ENCODE measurements around the gene RGP1. TPM values are rescaled to one million over a fixed set of nuclear protein-coding genes. Genes with fewer than 3 reads are reported as not detected.
A peak's percentile ranks its signal among the peaks of the same experiment; 100 is the strongest.

The RGP1 gene
- total RNA-seq, 1 donor: 17.7 TPM

- no peak for TF ChIP-seq CTCF (IDR thresholded peaks at IDR 0.05; ENCODE audit: insufficient read depth, low read depth, low read length)
- peak; percentile 88 for DNase-seq (ENCODE audit: low read depth)
- peak overlapping the region; percentile 88 for H3K4me3 ChIP-seq (ENCODE audit: low read depth, low read length)
Observed at GRCh38 chr9:35728041-35728971, 20.8 kb upstream of the RGP1 start.

GRCh38 chr9:35729101-35729500 lies 20.0 kb upstream of the RGP1 start:
- DNase-seq (ENCODE audit: low read depth): no peak
- peak overlapping the region; percentile 88 for H3K4me3 ChIP-seq (ENCODE audit: low read depth, low read length)
- TF ChIP-seq CTCF (IDR thresholded peaks at IDR 0.05; ENCODE audit: insufficient read depth, low read depth, low read length): no peak

GRCh38 chr9:35729700-35730485 lies 19.2 kb upstream of the RGP1 start:
- peak; percentile 62 for TF ChIP-seq CTCF (IDR thresholded peaks at IDR 0.05; ENCODE audit: insufficient read depth, low read depth, low read length)
- peak; percentile 86 for DNase-seq (ENCODE audit: low read depth)
- H3K4me3 ChIP-seq (ENCODE audit: low read depth, low read length): peak overlapping the region; percentile 88

GRCh38 chr9:35730486-35730854 lies 18.6 kb upstream of the RGP1 start:
- peak overlapping the region; percentile 88 for H3K4me3 ChIP-seq (ENCODE audit: low read depth, low read length)
- no peak for DNase-seq (ENCODE audit: low read depth)
- TF ChIP-seq CTCF (IDR thresholded peaks at IDR 0.05; ENCODE audit: insufficient read depth, low read depth, low read length): no peak

- DNase-seq (ENCODE audit: low read depth): peak; percentile 43
- H3K4me3 ChIP-seq (ENCODE audit: low read depth, low read length): peak overlapping the region; percentile 88
- TF ChIP-seq CTCF (IDR thresholded peaks at IDR 0.05; ENCODE audit: insufficient read depth, low read depth, low read length): no peak
Observed at GRCh38 chr9:35731415-35732184, 17.5 kb upstream of the RGP1 start.

- no peak for TF ChIP-seq CTCF (IDR thresholded peaks at IDR 0.05; ENCODE audit: insufficient read depth, low read depth, low read length)
- peak within 1 kb of the TSS; percentile 88 for H3K4me3 ChIP-seq (ENCODE audit: low read depth, low read length)
- DNase-seq (ENCODE audit: low read depth): peak; percentile 100
Observed at GRCh38 chr9:35732185-35732799, 16.8 kb upstream of the RGP1 start, which contains the start of the genes CREB3 and TLN1. TSS of gene CREB3 (plus strand) at chr9:35732666. CDS start at chr9:35732773, 107 bp downstream. TSS of gene TLN1 (minus strand) at chr9:35732195. CDS start at chr9:35725694, 6,501 bp downstream.
